ENCODE measurements around the gene ISCU.

GRCh38 chr12:108604208-108604941 lies 42.0 kb downstream of the ISCU start:
- TF ChIP-seq POLR2A (IDR thresholded peaks at IDR 0.05; ENCODE audit: low read length) (no peak), GATA1 (IDR thresholded peaks at IDR 0.05; ENCODE audit: low read depth, low read length) (no peak)

Measured in erythroblast (primary cell).